Osteoblast (primary cell): ENCODE results near the gene CES3. TPM values are rescaled to one million over a fixed set of nuclear protein-coding genes. Genes with fewer than 3 reads are reported as not detected.

Experiments
- DNase-seq: peaks from one replicate; pipeline ENCODE4 v3.0.0; 2011; ENCODE audit warnings: low spot score, mixed read lengths; ENCODE audit not compliant: insufficient read length; ENCODE audit errors: missing footprints
- H2AFZ ChIP-seq: 2 replicates; pipeline ENCODE4 v1.6.0; 2011; ENCODE audit warnings: mild to moderate bottlenecking, low read length
- H3K27ac ChIP-seq: 2 replicates; pipeline ENCODE4 v1.5.1; 2011; ENCODE audit warnings: mild to moderate bottlenecking, low read depth, low read length, moderate library complexity
- H3K27me3 ChIP-seq: 2 replicates; pipeline ENCODE4 v1.6.0; 2012; ENCODE audit warnings: mild to moderate bottlenecking, control low read depth, inconsistent platforms, low read length, moderate library complexity; ENCODE audit not compliant: insufficient read depth
- H3K36me3 ChIP-seq: 2 replicates; pipeline ENCODE4 v1.5.1; 2011; ENCODE audit warnings: mild to moderate bottlenecking, low read length, control low read depth, moderate library complexity; ENCODE audit not compliant: insufficient read depth
- H3K4me1 ChIP-seq: 2 replicates; pipeline ENCODE4 v1.5.1; 2011; ENCODE audit warnings: mild to moderate bottlenecking, low read length, control low read depth, moderate library complexity; ENCODE audit not compliant: insufficient read depth
- H3K4me2 ChIP-seq: 2 replicates; pipeline ENCODE4 v1.6.0; 2011; ENCODE audit warnings: mild to moderate bottlenecking, low read length; ENCODE audit not compliant: insufficient read depth
- H3K4me3 ChIP-seq: fragments of 200-600 bp; sonication (generic); 3 replicates; pipeline ENCODE4 v1.5.1; 2012; ENCODE audit warnings: mild to moderate bottlenecking, low read length, inconsistent platforms; ENCODE audit not compliant: insufficient read depth
- H3K79me2 ChIP-seq: 2 replicates; pipeline ENCODE4 v1.6.0; 2012; ENCODE audit warnings: mild to moderate bottlenecking, low read length, control low read depth, inconsistent platforms; ENCODE audit not compliant: insufficient read depth
- H3K9me3 ChIP-seq: 2 replicates; pipeline ENCODE4 v1.5.1; 2011; ENCODE audit warnings: low read depth, low read length, control low read depth
- H4K20me1 ChIP-seq: 2 replicates; pipeline ENCODE4 v1.6.0; 2012; ENCODE audit warnings: mild to moderate bottlenecking, low read length, control low read depth; ENCODE audit not compliant: insufficient read depth
- total RNA-seq: library from RNA; depleted of rRNA; stranded (reverse); fragments of >200 nt; gene quantifications from 2 replicates; pipeline ENCODE4 v1.2.3, GENCODE V29; 2012
- TF ChIP-seq, protein P1 (sequence below): IDR thresholded peaks from 2 replicates; pipeline ENCODE4 v1.5.1; 2011; ENCODE audit warnings: mild to moderate bottlenecking, low read depth, low read length, moderate library complexity; ENCODE audit errors: extremely low read depth

Gene CES3
- total RNA-seq, 1 donor, result not detected

- Histone ChIP-seq H3K79me2 (no peaks in the 10 kb centered on the region), H3K27me3 (peaks cover 18% of the 10 kb centered on the region), H3K4me3 (no peak overlapping the region), H3K4me1 (peaks cover 5% of the 10 kb centered on the region), H4K20me1 (peaks cover 2% of the 10 kb centered on the region), H2AFZ (no peak overlapping the region), H3K4me2 (no peak overlapping the region), H3K36me3 (peaks cover 23% of the 10 kb centered on the region), H3K27ac (no peak overlapping the region), H3K9me3 (peaks cover 5% of the 10 kb centered on the region)
- TF ChIP-seq, protein P1, sequence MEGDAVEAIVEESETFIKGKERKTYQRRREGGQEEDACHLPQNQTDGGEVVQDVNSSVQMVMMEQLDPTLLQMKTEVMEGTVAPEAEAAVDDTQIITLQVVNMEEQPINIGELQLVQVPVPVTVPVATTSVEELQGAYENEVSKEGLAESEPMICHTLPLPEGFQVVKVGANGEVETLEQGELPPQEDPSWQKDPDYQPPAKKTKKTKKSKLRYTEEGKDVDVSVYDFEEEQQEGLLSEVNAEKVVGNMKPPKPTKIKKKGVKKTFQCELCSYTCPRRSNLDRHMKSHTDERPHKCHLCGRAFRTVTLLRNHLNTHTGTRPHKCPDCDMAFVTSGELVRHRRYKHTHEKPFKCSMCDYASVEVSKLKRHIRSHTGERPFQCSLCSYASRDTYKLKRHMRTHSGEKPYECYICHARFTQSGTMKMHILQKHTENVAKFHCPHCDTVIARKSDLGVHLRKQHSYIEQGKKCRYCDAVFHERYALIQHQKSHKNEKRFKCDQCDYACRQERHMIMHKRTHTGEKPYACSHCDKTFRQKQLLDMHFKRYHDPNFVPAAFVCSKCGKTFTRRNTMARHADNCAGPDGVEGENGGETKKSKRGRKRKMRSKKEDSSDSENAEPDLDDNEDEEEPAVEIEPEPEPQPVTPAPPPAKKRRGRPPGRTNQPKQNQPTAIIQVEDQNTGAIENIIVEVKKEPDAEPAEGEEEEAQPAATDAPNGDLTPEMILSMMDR, result no peak
- no peak for DNase-seq
Measured at GRCh38 chr16:66946541-66946940, 14.5 kb upstream of the CES3 start.

DNA sequence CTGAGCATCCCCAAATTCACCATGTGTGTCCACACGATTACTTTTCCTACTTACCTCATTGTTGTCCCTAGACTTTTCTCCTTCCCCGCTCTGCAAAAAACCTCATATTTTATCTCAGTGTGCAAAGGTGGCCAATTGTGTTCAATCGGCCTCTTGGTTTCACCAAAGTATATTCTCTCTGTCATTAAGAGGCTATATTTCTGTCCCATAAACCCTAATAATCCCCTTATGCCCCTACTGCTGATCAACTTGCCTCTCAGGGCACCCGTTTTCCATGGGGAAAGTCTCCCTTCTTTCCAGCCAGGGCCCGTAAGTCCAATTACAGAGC lies 14.1 kb upstream of the CES3 start:
- peaks cover 2% of the 10 kb centered on the region for H4K20me1 ChIP-seq
- peaks cover 18% of the 10 kb centered on the region for H3K27me3 ChIP-seq
- TF ChIP-seq, protein P1, result no peak
- H3K4me2 ChIP-seq, result no peak overlapping the region
- no peak overlapping the region for H3K4me3 ChIP-seq
- peak overlapping the region; percentile 44 for H2AFZ ChIP-seq
- H3K9me3 ChIP-seq, result peaks cover 5% of the 10 kb centered on the region
- H3K27ac ChIP-seq, result no peak overlapping the region
- DNase-seq, result no peak
- peaks cover 19% of the 10 kb centered on the region for H3K36me3 ChIP-seq
- H3K79me2 ChIP-seq, result no peaks in the 10 kb centered on the region
- peaks cover 5% of the 10 kb centered on the region for H3K4me1 ChIP-seq

DNA sequence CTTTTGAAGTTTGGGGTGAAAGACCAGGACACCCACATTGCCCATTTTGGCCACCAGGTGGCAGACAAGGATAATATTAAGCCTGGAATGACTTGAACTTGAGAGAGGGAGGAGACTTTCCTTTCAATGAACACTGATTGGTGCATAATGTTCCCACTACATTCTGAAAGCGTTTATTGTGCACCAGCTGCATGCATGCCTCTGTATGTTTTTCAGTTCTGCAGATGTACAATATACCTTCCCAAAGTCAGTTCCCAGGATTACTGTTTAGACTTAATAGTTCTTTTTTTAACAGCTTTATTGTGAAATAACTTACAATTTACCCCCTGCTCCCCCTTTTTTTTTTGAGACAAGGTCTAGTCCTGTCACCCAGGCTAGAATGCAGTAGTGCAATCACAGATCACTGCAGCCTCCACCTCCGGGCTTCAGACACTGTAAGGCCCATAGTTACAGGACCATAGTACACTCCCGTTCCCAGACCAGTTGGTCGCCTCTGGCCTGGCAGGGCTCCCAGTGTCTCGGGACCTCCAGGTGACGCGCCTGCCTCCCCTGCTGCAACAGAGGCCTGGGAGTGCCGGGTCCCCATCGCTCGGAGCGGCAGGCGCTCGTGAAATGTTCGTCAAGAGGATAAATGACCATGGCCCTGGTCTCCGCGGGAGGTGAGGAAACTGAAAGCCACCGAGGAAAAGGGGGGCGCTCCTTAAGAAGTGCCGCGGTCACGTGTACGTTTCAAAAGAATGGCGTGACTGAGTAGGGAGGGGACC lies 13.6 kb upstream of the CES3 start:
- H3K27ac ChIP-seq, result no peak overlapping the region
- peaks cover 5% of the 10 kb centered on the region for H3K4me1 ChIP-seq
- peak overlapping the region; percentile 89 for H2AFZ ChIP-seq

DNA sequence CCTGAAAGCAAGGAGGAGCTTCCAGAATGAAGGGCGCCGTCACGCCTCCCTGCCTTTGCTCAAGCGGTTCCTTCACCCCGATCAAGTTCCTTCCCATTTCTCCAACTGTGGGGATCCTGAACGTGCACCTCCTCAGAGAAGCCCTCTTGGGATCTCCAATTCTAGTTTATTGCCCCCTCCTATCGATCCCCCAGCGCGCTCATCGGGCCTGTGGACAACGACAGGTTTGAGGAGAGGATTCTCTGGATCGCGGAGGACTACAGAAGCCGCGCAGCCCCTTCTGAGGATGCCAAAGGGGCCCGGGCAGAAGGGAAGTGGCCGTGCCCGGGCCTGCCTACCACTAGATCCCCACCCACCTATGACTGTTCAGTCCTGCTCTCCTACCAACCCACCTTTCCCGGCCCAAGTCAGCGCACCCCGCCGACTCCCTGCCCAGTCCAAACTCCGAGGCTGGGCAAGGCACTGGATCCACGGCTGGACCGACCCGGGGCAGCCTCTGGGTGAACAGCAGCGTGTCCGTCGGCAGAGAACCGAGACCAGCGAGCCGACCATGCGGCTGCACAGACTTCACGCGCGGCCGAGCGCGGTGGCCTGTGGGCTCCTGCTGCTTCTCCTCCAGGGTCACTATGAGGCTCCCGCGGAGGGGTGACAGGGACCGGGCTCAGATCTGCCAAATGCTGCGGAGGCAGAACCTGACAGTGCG lies 12.8 kb upstream of the CES3 start:
- Histone ChIP-seq H3K79me2 (no peaks in the 10 kb centered on the region), H3K9me3 (peaks cover 5% of the 10 kb centered on the region)
- TF ChIP-seq, protein P1, result no peak

More for the DNA sequence above, 13.6 kb upstream of the CES3 start:
- peak overlapping the region; percentile 79 for H3K4me2 ChIP-seq
- peak overlapping the region; percentile 75 for H3K4me3 ChIP-seq
- peaks cover 18% of the 10 kb centered on the region for H3K27me3 ChIP-seq
- peaks cover 5% of the 10 kb centered on the region for H3K9me3 ChIP-seq
- peak; percentile 98 for DNase-seq
- H4K20me1 ChIP-seq, result peaks cover 2% of the 10 kb centered on the region
- no peaks in the 10 kb centered on the region for H3K79me2 ChIP-seq
- TF ChIP-seq, protein P1, result peak; percentile 96
- H3K36me3 ChIP-seq, result peaks cover 14% of the 10 kb centered on the region

More for the DNA sequence above, 12.8 kb upstream of the CES3 start:
- Histone ChIP-seq H3K4me2 (peak overlapping the region; percentile 79), H3K36me3 (peaks cover 6% of the 10 kb centered on the region), H2AFZ (peak overlapping the region; percentile 89), H3K27ac (no peak overlapping the region), H4K20me1 (peaks cover 1% of the 10 kb centered on the region), H3K4me3 (peak overlapping the region; percentile 75), H3K27me3 (peaks cover 18% of the 10 kb centered on the region), H3K4me1 (peaks cover 5% of the 10 kb centered on the region)
- peak; percentile 82 for DNase-seq
